Measurements from ENCODE around the gene CXCL14. TPM values are rescaled to one million over a fixed set of nuclear protein-coding genes. Genes with fewer than 3 reads are reported as not detected.

The CXCL14 gene
- total RNA-seq, 1 experiment from 2014 or later, result not detected

- Histone ChIP-seq H3K4me3 (ENCODE audit: low read length) (no peak overlapping the region), H4K20me1 (ENCODE audit: insufficient read depth, low read depth, low read length) (no peaks in the 10 kb centered on the region; the same call in 1 of the 2 replicates), H3K27ac (ENCODE audit: low read length) (no peak overlapping the region), H3K9me3 (ENCODE audit: low read length) (no peaks in the 10 kb centered on the region), H3K4me1 (ENCODE audit: low read length) (no peaks in the 10 kb centered on the region), H3K36me3 (ENCODE audit: insufficient read depth, low read length) (no peaks in the 10 kb centered on the region), H3K9me2 (replicated peaks; ENCODE audit: insufficient read depth, low read length) (no peaks in the 10 kb centered on the region), H3K9ac (ENCODE audit: low read length) (no peak overlapping the region), H3K79me2 (ENCODE audit: low read length) (no peaks in the 10 kb centered on the region), H2AFZ (ENCODE audit: low read length) (no peak overlapping the region), H3K4me2 (ENCODE audit: low read depth, low read length, poor library complexity, severe bottlenecking) (no peak overlapping the region), H3K27me3 (ENCODE audit: low read length) (no peaks in the 10 kb centered on the region)
- DNase-seq, result no peak
These were observed 9.8 kb downstream of the CXCL14 start for GRCh38 chr5:135568923-135569360.

GRCh38 chr5:135568246-135568645, 10.5 kb downstream of the CXCL14 start:
- Histone ChIP-seq H3K79me2 (ENCODE audit: low read length) (no peaks in the 10 kb centered on the region), H3K27me3 (ENCODE audit: low read length) (no peaks in the 10 kb centered on the region), H3K4me3 (ENCODE audit: low read length) (no peak overlapping the region), H3K4me1 (ENCODE audit: low read length) (no peaks in the 10 kb centered on the region), H3K36me3 (ENCODE audit: insufficient read depth, low read length) (no peaks in the 10 kb centered on the region), H3K9ac (ENCODE audit: low read length) (no peak overlapping the region), H4K20me1 (ENCODE audit: insufficient read depth, low read depth, low read length) (no peaks in the 10 kb centered on the region; the same call in 1 of the 2 replicates), H3K27ac (ENCODE audit: low read length) (no peak overlapping the region), H3K9me3 (ENCODE audit: low read length) (no peaks in the 10 kb centered on the region), H3K4me2 (ENCODE audit: low read depth, low read length, poor library complexity, severe bottlenecking) (no peak overlapping the region), H3K9me2 (replicated peaks; ENCODE audit: insufficient read depth, low read length) (no peaks in the 10 kb centered on the region), H2AFZ (ENCODE audit: low read length) (no peak overlapping the region)
- no peak for DNase-seq

GRCh38 chr5:135567661-135568060, 11.1 kb downstream of the CXCL14 start:
- no peak overlapping the region for H3K9ac ChIP-seq (ENCODE audit: low read length)
- no peaks in the 10 kb centered on the region for H3K9me2 ChIP-seq (replicated peaks; ENCODE audit: insufficient read depth, low read length)
- H3K9me3 ChIP-seq (ENCODE audit: low read length), result no peaks in the 10 kb centered on the region
- H3K4me1 ChIP-seq (ENCODE audit: low read length), result no peaks in the 10 kb centered on the region
- H4K20me1 ChIP-seq (ENCODE audit: insufficient read depth, low read depth, low read length), result no peaks in the 10 kb centered on the region; the same call in 1 of the 2 replicates
- H3K79me2 ChIP-seq (ENCODE audit: low read length), result no peaks in the 10 kb centered on the region
- H2AFZ ChIP-seq (ENCODE audit: low read length), result no peak overlapping the region
- DNase-seq, result no peak
- H3K4me2 ChIP-seq (ENCODE audit: low read depth, low read length, poor library complexity, severe bottlenecking), result no peak overlapping the region
- H3K27ac ChIP-seq (ENCODE audit: low read length), result no peak overlapping the region
- H3K36me3 ChIP-seq (ENCODE audit: insufficient read depth, low read length), result no peaks in the 10 kb centered on the region
- H3K4me3 ChIP-seq (ENCODE audit: low read length), result no peak overlapping the region
- H3K27me3 ChIP-seq (ENCODE audit: low read length), result no peaks in the 10 kb centered on the region

GRCh38 chr5:135566422-135567400, 12.1 kb downstream of the CXCL14 start:
- Histone ChIP-seq H4K20me1 (ENCODE audit: insufficient read depth, low read depth, low read length) (no peaks in the 10 kb centered on the region; the same call in 1 of the 2 replicates), H3K36me3 (ENCODE audit: insufficient read depth, low read length) (no peaks in the 10 kb centered on the region), H3K4me2 (ENCODE audit: low read depth, low read length, poor library complexity, severe bottlenecking) (no peak overlapping the region), H3K9me3 (ENCODE audit: low read length) (no peaks in the 10 kb centered on the region), H3K79me2 (ENCODE audit: low read length) (no peaks in the 10 kb centered on the region), H3K4me1 (ENCODE audit: low read length) (no peaks in the 10 kb centered on the region), H3K4me3 (ENCODE audit: low read length) (no peak overlapping the region), H3K9ac (ENCODE audit: low read length) (no peak overlapping the region), H3K27me3 (ENCODE audit: low read length) (no peaks in the 10 kb centered on the region), H3K9me2 (replicated peaks; ENCODE audit: insufficient read depth, low read length) (no peaks in the 10 kb centered on the region), H3K27ac (ENCODE audit: low read length) (no peak overlapping the region), H2AFZ (ENCODE audit: low read length) (no peak overlapping the region)
- DNase-seq, result no peak

- no peak overlapping the region for H3K4me3 ChIP-seq (ENCODE audit: low read length)
- peak; percentile 86 for DNase-seq
These were observed 12.9 kb downstream of the CXCL14 start for GRCh38 chr5:135565725-135566421.

GRCh38 chr5:135565266-135565665, 13.5 kb downstream of the CXCL14 start:
- no peak overlapping the region for H3K4me3 ChIP-seq (ENCODE audit: low read length)
- no peaks in the 10 kb centered on the region; the same call in 1 of the 2 replicates for H4K20me1 ChIP-seq (ENCODE audit: insufficient read depth, low read depth, low read length)
- H3K4me1 ChIP-seq (ENCODE audit: low read length), result no peaks in the 10 kb centered on the region
- H3K9ac ChIP-seq (ENCODE audit: low read length), result no peak overlapping the region
- no peaks in the 10 kb centered on the region for H3K79me2 ChIP-seq (ENCODE audit: low read length)
- H3K4me2 ChIP-seq (ENCODE audit: low read depth, low read length, poor library complexity, severe bottlenecking), result no peak overlapping the region
- H3K27me3 ChIP-seq (ENCODE audit: low read length), result no peaks in the 10 kb centered on the region
- H3K36me3 ChIP-seq (ENCODE audit: insufficient read depth, low read length), result no peaks in the 10 kb centered on the region
- no peak for DNase-seq
- no peak overlapping the region for H2AFZ ChIP-seq (ENCODE audit: low read length)
- no peaks in the 10 kb centered on the region for H3K9me2 ChIP-seq (replicated peaks; ENCODE audit: insufficient read depth, low read length)
- H3K27ac ChIP-seq (ENCODE audit: low read length), result no peak overlapping the region
- no peaks in the 10 kb centered on the region for H3K9me3 ChIP-seq (ENCODE audit: low read length)

More at GRCh38 chr5:135565725-135566421, 12.9 kb downstream of the CXCL14 start:
- Histone ChIP-seq H2AFZ (ENCODE audit: low read length) (no peak overlapping the region), H3K9ac (ENCODE audit: low read length) (no peak overlapping the region), H3K27me3 (ENCODE audit: low read length) (no peaks in the 10 kb centered on the region), H3K9me3 (ENCODE audit: low read length) (no peaks in the 10 kb centered on the region), H3K4me1 (ENCODE audit: low read length) (no peaks in the 10 kb centered on the region), H3K4me2 (ENCODE audit: low read depth, low read length, poor library complexity, severe bottlenecking) (no peak overlapping the region), H4K20me1 (ENCODE audit: insufficient read depth, low read depth, low read length) (no peaks in the 10 kb centered on the region; the same call in 1 of the 2 replicates), H3K79me2 (ENCODE audit: low read length) (no peaks in the 10 kb centered on the region), H3K9me2 (replicated peaks; ENCODE audit: insufficient read depth, low read length) (no peaks in the 10 kb centered on the region), H3K36me3 (ENCODE audit: insufficient read depth, low read length) (no peaks in the 10 kb centered on the region), H3K27ac (ENCODE audit: low read length) (no peak overlapping the region)

- H2AFZ ChIP-seq (ENCODE audit: low read length), result no peak overlapping the region
- H3K79me2 ChIP-seq (ENCODE audit: low read length), result no peaks in the 10 kb centered on the region
- H3K9ac ChIP-seq (ENCODE audit: low read length), result no peak overlapping the region
- H3K9me3 ChIP-seq (ENCODE audit: low read length), result no peaks in the 10 kb centered on the region
- no peak overlapping the region for H3K27ac ChIP-seq (ENCODE audit: low read length)
- no peaks in the 10 kb centered on the region for H3K27me3 ChIP-seq (ENCODE audit: low read length)
- no peak for DNase-seq
- H3K4me3 ChIP-seq (ENCODE audit: low read length), result no peak overlapping the region
- no peaks in the 10 kb centered on the region for H3K36me3 ChIP-seq (ENCODE audit: insufficient read depth, low read length)
- H3K4me2 ChIP-seq (ENCODE audit: low read depth, low read length, poor library complexity, severe bottlenecking), result no peak overlapping the region
- no peaks in the 10 kb centered on the region for H3K4me1 ChIP-seq (ENCODE audit: low read length)
- no peaks in the 10 kb centered on the region for H3K9me2 ChIP-seq (replicated peaks; ENCODE audit: insufficient read depth, low read length)
- H4K20me1 ChIP-seq (ENCODE audit: insufficient read depth, low read depth, low read length), result no peaks in the 10 kb centered on the region; the same call in 1 of the 2 replicates
These were observed 14.5 kb downstream of the CXCL14 start for GRCh38 chr5:135564331-135564730.

- H3K9me2 ChIP-seq (replicated peaks; ENCODE audit: insufficient read depth, low read length), result no peaks in the 10 kb centered on the region
- no peak overlapping the region for H3K9ac ChIP-seq (ENCODE audit: low read length)
- no peaks in the 10 kb centered on the region for H3K27me3 ChIP-seq (ENCODE audit: low read length)
- H3K9me3 ChIP-seq (ENCODE audit: low read length), result no peaks in the 10 kb centered on the region
- no peak overlapping the region for H3K4me3 ChIP-seq (ENCODE audit: low read length)
- no peaks in the 10 kb centered on the region for H3K4me1 ChIP-seq (ENCODE audit: low read length)
- no peak overlapping the region for H3K4me2 ChIP-seq (ENCODE audit: low read depth, low read length, poor library complexity, severe bottlenecking)
- no peak overlapping the region for H3K27ac ChIP-seq (ENCODE audit: low read length)
- no peaks in the 10 kb centered on the region for H3K36me3 ChIP-seq (ENCODE audit: insufficient read depth, low read length)
- peak overlapping the region; percentile 77; the same call in 1 of the 2 replicates for H2AFZ ChIP-seq (ENCODE audit: low read length)
- H3K79me2 ChIP-seq (ENCODE audit: low read length), result no peaks in the 10 kb centered on the region
- no peaks in the 10 kb centered on the region; the same call in 1 of the 2 replicates for H4K20me1 ChIP-seq (ENCODE audit: insufficient read depth, low read depth, low read length)
- no peak for DNase-seq
These were observed 17.5 kb downstream of the CXCL14 start for GRCh38 chr5:135561266-135561665.
